Measurements from ENCODE around the gene ELMO3.

The ELMO3 gene

GRCh38 chr16:67158637-67159600 lies 40.0 kb upstream of the ELMO3 start:
- peak; percentile 28 for DNase-seq (ENCODE audit: low read depth)
- H3K4me3 ChIP-seq (replicated peaks; ENCODE audit: low read depth, low read length): peak overlapping the region; percentile 93
- no peak for TF ChIP-seq CTCF (IDR thresholded peaks at IDR 0.05; ENCODE audit: low read length, missing control alignments)

GRCh38 chr16:67161595-67162058 lies 37.3 kb upstream of the ELMO3 start:
- no peak for TF ChIP-seq CTCF (IDR thresholded peaks at IDR 0.05; ENCODE audit: low read length, missing control alignments)
- DNase-seq (ENCODE audit: low read depth): no peak
- H3K4me3 ChIP-seq (replicated peaks; ENCODE audit: low read depth, low read length): peak overlapping the region; percentile 93

- no peak overlapping the region for H3K4me3 ChIP-seq (replicated peaks; ENCODE audit: low read depth, low read length)
- DNase-seq (ENCODE audit: low read depth): peak; percentile 34
- TF ChIP-seq CTCF (IDR thresholded peaks at IDR 0.05; ENCODE audit: low read length, missing control alignments): no peak
Observed at GRCh38 chr16:67162506-67163163, 36.3 kb upstream of the ELMO3 start.

GRCh38 chr16:67163164-67163998 lies 35.5 kb upstream of the ELMO3 start:
- no peak for TF ChIP-seq CTCF (IDR thresholded peaks at IDR 0.05; ENCODE audit: low read length, missing control alignments)
- peak; percentile 52 for DNase-seq (ENCODE audit: low read depth)
- no peak overlapping the region for H3K4me3 ChIP-seq (replicated peaks; ENCODE audit: low read depth, low read length)

GRCh38 chr16:67163999-67164558 lies 34.9 kb upstream of the ELMO3 start:
- TF ChIP-seq CTCF (IDR thresholded peaks at IDR 0.05; ENCODE audit: low read length, missing control alignments): no peak
- H3K4me3 ChIP-seq (replicated peaks; ENCODE audit: low read depth, low read length): no peak overlapping the region
- no peak for DNase-seq (ENCODE audit: low read depth)

GRCh38 chr16:67164599-67165061 lies 34.3 kb upstream of the ELMO3 start, which contains the start of gene HSF4:
Gene HSF4, plus strand, starts transcription at chr16:67164745. Its CDS starts 67 bp downstream, at chr16:67164812.
- no peak for DNase-seq (ENCODE audit: low read depth)
- H3K4me3 ChIP-seq (replicated peaks; ENCODE audit: low read depth, low read length): no peak within 1 kb of the TSS
- TF ChIP-seq CTCF (IDR thresholded peaks at IDR 0.05; ENCODE audit: low read length, missing control alignments): no peak
